HL-60/S4 treated with retinoic acid at 250 ng/mL for 4 days and 3 days (cell line): ENCODE results near the gene ASAH2.

ENCODE experiments used
- in situ Hi-C: fragments of 300-500 bp; cut with MboI; formaldehyde crosslinking; loops from 2 replicates; pipeline ENCODE4 v1.7.0; 2022; ENCODE audit warnings: low sequenced_read_pairs

Gene ASAH2

DNA sequence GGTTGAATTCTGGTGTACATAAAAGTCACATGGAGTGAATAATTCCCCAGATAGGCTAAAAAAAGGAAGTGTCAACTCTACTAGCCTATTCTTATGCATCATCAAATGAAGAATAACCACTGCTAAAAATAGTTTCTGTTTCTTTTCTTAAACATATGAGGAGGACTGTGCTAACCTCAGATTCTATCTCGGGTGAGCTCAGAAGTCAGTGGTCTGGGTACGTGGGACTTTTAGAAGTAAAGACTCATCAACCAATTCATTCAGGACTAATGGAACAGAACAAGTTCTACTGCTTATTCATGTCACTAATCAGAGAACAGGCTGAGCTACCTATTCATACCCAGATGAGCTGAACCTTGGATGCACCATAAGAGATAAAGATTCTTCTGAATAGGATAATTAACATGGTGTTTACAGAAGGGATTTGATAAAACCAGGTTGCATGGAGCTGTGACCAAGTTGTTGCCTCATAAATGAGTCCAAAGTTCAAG lies 9.5 kb upstream of the ASAH2 start:
- in situ Hi-C loops = no loop called here

DNA sequence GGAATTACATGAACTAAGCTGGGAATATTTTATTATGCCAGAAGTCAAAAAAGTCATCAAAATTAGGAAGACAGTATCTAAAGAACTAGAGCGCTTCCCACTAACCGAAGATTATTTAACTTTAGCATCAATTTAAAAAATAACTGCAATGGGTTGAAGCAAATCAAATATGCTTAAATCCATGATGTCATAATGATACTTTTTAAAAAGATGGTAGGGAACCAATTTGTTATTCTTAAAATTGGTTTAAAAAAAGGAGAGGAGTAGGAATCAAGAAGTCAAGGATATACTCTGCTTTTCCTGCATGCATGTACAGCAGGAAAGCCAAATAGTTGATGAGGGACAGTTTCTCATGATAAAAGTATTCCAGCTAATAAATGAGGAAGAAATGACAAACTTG lies 3.2 kb upstream of the ASAH2 start:
- in situ Hi-C loops = no loop called here

- in situ Hi-C loops = no loop called here
These were observed 1.0 kb downstream of the ASAH2 start for GRCh38 chr10:50250096-50250854.

DNA sequence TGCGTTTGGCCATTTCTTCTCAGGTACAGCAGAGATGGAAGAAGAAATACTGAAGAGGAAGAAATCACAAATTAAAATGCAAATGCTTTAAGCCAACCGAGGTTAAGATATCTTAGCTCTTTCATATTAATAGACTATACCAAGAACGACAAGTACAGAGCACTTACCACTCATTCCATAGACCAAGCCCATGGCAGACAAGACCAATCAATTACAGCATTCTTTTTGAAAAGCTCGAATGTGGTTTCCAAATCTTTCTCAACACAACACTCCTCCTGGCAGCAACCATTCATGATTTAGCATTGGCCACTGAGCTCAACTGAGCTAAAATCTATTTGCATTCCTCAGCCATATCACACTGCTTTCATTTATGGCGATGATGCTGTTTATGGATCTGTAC lies 2.7 kb downstream of the ASAH2 start:
- in situ Hi-C loops = loop anchor here (25.0 kb wide), 1 partner anchor 661 kb away; no protein-coding TSS in a partner anchor

DNA sequence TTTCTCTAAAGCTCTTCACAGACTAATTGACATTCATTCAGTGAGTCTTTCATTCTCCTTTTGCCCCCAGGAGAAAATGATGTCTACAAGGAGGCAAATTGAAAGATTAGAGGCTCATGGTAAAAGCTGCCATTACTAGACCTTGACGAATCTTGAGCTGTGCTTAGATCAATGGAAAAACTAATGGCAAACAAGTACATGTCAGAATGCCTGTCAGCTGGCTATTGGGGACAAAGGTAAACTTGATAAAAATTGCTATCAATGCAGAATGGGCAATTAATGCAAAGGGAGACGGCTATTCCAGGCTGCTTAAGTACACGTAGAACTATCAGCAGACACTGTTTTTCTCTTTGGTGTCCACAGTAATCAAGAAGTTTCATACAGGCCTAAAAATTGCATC lies 3.3 kb downstream of the ASAH2 start:
- in situ Hi-C loops = loop anchor here (25.0 kb wide), 1 partner anchor 661 kb away; no protein-coding TSS in a partner anchor

DNA sequence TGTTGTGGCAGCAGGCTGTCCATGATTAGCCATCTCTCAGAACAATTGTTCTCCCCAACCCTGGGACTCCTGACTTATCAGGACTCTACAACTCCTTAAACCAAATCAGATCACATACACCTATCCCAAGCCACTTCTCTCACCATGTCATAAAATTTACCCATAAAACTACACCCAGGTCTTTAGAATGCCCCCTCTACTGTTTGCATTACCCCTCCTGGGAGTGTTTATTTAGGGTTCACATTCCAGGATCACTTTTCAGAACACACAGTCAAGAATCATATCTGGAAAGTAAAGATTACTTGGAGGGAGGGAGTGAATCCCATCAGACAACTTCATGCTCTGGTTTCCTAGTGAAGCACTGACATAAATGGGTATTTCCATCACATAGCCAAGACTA lies 7.1 kb downstream of the ASAH2 start:
- in situ Hi-C loops = loop anchor here (25.0 kb wide), 1 partner anchor 657 kb away; no protein-coding TSS in a partner anchor

DNA sequence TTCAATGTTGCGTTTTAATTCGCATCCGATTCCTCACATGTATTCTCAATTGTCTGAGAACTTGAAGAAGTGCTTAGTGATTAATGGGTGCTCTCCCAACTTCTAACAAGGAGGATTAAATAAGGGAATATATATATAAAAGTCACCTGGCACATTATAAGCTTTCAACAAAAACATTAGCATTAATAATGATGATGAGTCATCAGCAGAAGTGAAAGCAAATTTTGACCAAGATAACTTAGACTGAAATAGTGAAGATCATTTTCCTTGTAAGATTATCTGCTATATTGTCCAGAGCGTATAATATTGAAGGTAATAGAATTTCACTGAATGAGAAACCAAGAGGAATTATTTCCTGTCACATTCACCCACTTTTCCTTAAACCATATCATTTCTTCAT lies 8.5 kb downstream of the ASAH2 start:
- in situ Hi-C loops = loop anchor here (25.0 kb wide), 1 partner anchor 655 kb away; no protein-coding TSS in a partner anchor

DNA sequence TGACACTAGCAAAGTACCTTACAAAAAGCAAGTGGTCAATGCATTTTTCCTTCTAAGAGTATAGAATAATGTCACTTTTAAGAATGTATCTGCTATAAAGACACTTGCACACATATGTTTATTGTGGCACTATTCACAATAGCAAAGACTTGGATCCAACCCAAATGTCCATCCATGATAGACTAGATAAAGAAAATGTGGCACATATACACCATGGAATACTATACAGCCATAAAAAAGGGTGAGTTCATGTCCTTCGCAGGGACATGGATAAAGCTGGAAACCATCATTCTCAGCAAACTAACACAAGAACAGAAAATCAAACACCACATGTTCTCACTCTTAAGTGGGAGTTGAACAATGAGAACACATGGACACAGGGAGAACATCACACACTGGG lies 9.8 kb downstream of the ASAH2 start:
- in situ Hi-C loops = loop anchor here (25.0 kb wide), 1 partner anchor 654 kb away; no protein-coding TSS in a partner anchor

DNA sequence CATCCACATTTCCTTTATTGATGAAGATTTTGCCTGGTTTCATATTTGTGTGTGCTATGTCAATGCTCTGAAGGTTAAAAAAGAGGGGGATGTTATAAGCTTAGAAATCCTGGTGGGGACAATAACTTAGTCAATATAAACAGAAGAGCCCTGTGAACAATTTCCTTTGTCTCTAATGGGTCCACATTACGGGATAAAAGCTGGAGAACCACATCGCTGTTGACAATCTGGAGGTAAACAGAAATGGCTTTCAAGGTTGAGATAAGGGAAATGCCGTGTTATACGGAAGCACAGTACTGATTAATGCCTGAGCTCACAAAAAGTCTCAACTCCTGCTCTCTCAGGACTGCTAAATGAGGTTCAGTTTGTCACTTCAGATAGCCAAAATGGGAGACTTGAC lies 16.8 kb downstream of the ASAH2 start:
- in situ Hi-C loops = loop anchor here (25.0 kb wide), 1 partner anchor 647 kb away; no protein-coding TSS in a partner anchor

GRCh38 chr10:50232261-50232639 lies 19.1 kb downstream of the ASAH2 start:
- in situ Hi-C loops = loop anchor here (25.0 kb wide), 1 partner anchor 645 kb away; no protein-coding TSS in a partner anchor

DNA sequence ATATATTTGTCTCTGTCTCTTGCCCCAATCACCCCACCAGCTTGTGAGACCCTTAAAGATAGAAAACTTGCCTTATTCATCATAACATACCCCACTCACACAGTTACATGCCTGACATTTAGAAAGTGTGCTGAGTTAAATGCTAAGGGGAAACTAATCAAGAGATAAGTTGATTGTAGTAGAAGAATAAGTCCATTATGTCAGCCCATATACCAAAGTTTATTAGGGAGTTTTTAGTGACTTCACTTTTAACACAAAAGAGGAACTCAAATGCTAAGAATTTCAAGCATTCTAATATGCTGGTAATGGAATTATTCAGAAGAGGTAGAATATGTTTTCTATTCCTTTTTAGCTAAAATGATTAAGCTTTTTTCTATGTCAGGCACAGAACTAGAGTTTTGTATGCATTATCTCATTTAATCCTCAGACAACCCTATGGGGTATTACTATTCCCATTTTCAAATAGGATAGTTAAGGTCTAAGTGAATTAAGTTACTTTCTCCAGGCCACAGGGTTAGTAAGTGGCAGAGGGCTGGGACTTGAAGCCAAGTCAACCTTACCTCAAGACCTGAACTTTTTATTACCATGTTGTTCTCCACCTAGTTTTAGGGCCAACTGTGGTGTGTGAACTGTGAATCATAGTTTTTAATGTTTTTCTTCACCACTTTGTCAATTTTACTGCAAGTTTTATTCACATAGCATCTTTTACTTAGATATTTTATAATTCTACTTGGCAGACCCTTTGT lies 19.6 kb downstream of the ASAH2 start:
- in situ Hi-C loops = loop anchor here (25.0 kb wide), 1 partner anchor 644 kb away; no protein-coding TSS in a partner anchor

DNA sequence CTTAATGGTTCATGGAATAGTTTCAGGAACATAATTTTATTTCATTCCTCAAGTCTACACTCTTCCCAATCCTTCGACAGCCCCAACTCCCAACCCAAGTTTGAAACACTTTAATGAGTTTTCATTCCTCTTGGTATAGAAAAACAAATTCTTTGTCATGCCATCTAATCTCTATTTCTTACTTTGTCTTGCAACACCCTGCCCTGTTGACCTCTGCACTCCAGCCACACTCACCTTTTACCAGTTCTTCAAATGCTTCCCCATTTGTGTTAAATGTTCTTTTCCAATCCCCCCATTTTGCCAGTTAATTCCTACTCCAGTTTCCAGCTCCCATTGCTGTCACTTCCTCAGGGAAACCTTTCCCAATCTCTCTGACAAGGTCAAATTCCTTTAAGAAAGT lies 21.9 kb downstream of the ASAH2 start:
- in situ Hi-C loops = loop anchor here (25.0 kb wide), 1 partner anchor 642 kb away; no protein-coding TSS in a partner anchor

- in situ Hi-C loops = loop anchor here (25.0 kb wide), 1 partner anchor 641 kb away; no protein-coding TSS in a partner anchor
These were observed 22.6 kb downstream of the ASAH2 start for GRCh38 chr10:50228672-50229071.

- in situ Hi-C loops = loop anchor here (25.0 kb wide), 1 partner anchor 639 kb away; no protein-coding TSS in a partner anchor
These were observed 24.7 kb downstream of the ASAH2 start for GRCh38 chr10:50226610-50227009.

DNA sequence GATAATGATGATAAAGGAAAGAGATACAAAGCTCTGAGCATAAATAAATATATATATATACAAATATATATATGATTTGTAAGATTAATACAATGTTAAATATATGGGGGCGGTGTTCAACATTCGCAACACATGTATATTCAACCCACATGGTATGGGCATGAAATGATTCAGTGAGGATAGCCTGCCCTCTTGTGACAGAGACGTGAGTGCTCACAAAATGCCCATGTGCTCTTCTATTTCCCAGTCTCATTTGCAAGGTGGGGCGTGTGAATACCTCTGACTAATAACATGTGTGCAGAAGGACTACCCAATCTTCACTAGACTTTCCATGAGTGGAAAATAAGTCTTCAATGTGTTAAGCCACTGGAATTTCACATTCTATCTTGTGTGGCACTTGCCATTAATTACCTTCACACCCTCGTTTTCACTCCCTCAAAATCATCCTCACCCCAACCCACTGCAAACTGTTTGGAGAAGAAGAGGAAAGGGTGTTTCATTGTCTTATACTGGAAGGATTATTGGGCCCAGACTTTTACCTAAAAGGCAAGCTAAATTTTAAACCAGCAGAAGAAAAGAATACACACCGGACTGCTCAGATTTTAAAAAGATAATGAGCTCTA lies 26.9 kb downstream of the ASAH2 start:
- in situ Hi-C loops = no loop called here

- in situ Hi-C loops = no loop called here
These were observed 29.1 kb downstream of the ASAH2 start for GRCh38 chr10:50222199-50222598.

- in situ Hi-C loops = no loop called here
These were observed 29.8 kb downstream of the ASAH2 start for GRCh38 chr10:50221470-50221869.

DNA sequence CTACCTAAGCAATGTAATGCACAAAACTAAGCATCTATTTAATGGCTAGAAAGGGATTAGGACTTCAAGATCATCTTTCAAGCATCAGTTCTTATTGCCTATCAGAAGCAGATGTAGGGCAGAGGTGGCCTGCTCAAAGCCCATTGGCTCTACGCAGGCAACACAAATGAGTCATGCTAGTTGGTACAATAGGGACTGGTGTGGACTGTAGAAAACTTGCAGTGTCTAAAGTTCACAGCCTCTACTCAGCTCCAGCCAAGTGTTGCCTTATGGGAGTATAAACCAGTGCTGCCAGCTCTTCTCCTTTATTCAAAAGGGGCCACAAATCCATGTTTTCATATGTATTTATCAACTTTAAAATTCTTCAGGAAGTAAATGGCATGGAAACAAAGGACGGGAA lies 31.7 kb downstream of the ASAH2 start:
- in situ Hi-C loops = no loop called here

DNA sequence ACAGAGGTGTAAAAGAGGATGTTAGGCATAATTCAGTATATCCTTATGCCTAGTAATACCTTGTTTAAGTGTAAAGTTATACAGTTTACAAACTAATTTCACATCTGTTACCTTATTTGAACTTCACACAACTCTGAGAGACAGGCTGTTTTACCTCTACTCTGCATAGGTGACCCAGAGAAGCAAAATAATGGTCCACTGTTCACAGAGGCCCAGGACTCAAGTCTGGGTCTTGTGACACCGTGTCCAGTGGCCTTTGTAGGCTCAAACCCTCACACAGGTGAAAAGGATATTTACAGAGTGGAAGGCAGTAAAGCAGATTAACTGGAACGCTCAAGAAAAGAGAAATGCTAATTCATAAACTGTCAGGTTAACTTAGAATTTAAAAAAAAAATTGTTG lies 32.1 kb downstream of the ASAH2 start:
- in situ Hi-C loops = no loop called here

GRCh38 chr10:50216894-50217293 lies 34.4 kb downstream of the ASAH2 start:
- in situ Hi-C loops = no loop called here

DNA sequence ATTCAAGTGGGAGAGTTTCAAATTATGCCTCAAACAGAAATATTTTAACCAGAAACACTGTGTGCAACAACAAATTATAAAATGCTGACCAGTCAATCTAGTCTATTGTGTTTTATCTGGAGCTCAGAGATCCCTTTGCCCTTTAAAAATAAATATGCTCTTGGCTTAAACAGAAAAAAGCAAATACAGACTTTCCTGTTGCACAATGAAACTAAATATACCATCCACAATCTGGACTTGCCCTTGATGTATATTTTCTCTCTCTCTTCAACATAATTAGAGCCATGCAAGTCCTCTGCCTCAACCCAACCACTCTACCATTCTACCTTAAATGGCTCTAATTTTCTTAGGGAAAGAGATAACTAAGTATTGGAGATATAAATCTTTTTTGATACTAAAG lies 34.9 kb downstream of the ASAH2 start:
- in situ Hi-C loops = no loop called here
